ENCODE results near the gene SPDL1.
"Not testable (repeated sequence)": the region's sequence is repeated elsewhere in the genome, so short reads cannot be mapped to it uniquely, and the experiment has no call there.

SPDL1 gene

DNA sequence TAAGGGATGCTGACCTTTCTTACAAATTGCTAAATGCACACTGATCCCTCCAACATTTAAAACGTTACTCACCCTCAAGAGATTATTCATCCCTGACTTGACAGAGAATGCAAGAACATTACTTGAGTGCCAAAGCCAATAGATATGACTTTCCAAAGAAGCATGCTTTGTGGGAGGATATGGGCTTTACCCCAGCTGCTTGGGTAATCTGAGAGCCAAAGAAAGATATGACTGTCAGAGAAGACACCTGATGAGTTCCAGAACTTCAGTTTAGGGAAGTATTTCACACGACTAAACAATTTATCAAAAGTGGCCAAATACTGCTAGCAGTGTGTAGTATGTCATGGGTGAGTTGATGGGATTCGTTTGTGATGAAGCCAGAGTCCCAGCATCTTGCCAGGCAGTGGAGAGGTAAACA is 7.4 kb upstream of the SPDL1 start:
- no peak for DNase-seq

DNA sequence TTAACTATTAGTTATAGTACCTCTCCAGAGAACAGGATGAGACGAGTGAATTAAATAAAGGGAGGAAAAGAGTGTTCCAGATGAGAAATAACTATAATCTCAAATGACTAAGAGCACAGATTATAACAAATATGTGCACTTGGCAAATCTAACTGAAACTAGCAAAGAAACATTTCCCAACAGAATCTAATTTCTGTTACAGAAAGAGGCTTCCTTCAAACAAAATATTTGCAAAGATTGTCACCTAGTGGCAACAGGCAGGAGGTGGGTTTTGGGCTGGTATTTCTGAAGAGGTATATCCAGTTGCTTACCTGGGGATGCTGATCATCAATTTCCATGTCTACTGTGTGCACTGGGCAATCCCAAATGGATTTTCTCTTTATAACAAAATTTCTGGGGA is 5.6 kb upstream of the SPDL1 start:
- DNase-seq, result no peak

- no peak for DNase-seq
These were observed 2.6 kb upstream of the SPDL1 start for GRCh38 chr5:169580964-169581363.

GRCh38 chr5:169581580-169582227 is 1.9 kb upstream of the SPDL1 start:
- DNase-seq, result peak; percentile 21

DNA sequence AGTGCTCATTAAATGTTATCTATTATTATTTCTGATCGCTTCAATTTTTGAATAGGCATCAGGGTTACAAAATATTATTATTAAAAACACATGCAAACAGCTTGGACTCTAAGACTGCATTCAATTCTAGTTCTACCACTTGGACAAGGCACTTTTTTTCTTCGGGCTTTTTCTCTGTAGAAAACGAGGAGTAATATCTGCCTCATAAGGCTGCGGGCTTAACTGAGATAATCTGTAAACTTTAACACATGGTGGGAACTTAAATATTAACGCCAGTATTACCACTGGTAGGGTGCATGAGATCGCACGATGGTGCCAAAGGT is 511 bp upstream of the SPDL1 start:
- DNase-seq, result no peak

DNA sequence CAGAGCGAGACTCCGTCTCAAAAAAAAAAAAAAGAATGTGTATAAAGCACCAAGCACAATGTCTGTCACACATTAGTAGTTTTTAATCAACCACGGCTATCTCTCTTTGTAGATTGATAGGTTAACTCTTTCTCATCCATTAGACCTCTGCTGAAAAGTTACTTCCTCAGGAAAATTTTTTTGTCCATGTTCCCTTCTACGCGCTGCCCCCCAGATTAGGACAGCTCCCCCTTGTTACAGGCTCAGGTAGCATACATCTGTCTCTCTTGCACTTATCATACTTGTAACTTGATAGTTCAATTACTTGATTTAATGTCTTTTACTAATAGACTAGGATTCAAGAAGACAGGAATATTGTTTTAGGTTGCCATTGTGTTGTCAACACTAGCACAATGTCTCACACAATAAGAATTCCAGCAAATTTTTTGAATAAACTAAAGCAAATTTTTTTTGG is 1.5 kb downstream of the SPDL1 start:
- no peak for DNase-seq

- DNase-seq, result no peak
These were observed 7.0 kb downstream of the SPDL1 start for GRCh38 chr5:169590602-169591001.

DNA sequence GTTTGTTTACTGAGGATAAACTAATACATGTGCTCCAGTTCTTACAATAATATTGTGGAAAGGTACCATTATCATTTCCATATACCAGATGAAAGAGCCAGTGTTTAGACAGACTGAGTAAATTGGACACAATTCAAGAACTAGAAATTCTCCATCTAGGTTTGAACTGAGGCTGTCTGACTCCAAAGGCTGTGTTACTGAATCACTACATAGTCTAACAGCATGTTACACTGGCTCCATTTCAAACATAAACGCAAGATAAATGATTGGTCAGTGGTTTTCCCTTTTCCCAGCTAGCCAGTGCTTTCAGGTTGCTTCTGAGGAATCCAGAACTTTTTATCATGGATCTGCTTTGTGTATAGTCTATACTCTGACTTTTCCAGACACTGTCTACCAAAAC is 8.1 kb downstream of the SPDL1 start:
- no peak for DNase-seq

- DNase-seq, result no peak
These were observed 9.5 kb downstream of the SPDL1 start for GRCh38 chr5:169592937-169593650.

DNA sequence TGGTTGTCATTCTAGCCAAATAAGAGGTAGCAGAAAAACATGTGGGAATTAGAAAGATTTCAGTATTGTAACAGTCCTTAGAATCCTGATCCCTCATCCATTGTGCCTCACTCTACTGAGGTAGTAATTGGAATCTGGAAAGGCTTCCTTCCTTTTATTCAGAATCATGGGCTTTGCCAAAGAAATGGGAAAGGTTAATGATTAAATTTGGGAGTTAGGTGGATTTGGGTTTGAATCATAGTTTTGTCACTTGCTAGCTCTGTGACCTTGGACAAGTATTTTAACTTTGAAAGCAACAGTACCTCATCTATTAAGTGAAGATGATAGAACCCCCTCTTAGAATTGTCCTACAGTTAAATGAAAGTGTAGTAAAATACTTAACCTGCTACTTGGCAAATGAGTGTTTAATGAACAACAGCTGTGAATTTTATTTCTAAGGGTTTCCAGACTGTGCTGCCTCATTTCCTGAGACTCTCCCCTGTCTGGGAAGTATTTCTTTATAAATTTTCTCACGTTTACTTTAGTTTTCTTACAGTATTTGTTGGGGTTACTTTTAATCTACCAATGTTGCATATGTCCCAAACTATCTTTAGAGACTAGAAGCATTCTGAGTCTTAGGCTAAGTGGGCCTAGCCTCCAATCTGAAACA is 11.7 kb downstream of the SPDL1 start:
- DNase-seq, result no peak

- DNase-seq, result no peak
These were observed 15.9 kb downstream of the SPDL1 start for GRCh38 chr5:169599451-169599850.

- no peak for DNase-seq
These were observed 19.0 kb downstream of the SPDL1 start for GRCh38 chr5:169602535-169602934.

DNA sequence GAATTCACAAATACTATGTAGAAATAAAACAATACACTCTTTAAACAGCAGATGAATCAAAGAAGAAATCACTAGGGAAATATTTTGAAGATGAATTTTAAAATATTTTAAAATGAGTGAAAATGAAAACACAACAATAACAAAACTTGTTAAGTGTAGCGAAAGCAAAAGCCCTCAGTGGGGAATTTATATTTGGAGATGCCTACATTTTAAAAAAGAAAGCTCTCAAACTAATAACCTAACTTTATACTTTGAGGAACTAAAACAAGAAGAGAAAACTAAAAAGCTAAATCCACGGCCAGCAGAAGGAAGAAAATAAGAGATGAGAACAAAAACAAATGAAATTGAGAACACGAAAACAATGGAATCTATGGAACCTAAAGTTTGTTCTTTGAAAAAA is 22.7 kb downstream of the SPDL1 start:
- no peak for DNase-seq

- DNase-seq, result no peak
These were observed 24.3 kb downstream of the SPDL1 start for GRCh38 chr5:169607882-169608281.

GRCh38 chr5:169609716-169610115 is 26.1 kb downstream of the SPDL1 start:
- no peak for DNase-seq

DNA sequence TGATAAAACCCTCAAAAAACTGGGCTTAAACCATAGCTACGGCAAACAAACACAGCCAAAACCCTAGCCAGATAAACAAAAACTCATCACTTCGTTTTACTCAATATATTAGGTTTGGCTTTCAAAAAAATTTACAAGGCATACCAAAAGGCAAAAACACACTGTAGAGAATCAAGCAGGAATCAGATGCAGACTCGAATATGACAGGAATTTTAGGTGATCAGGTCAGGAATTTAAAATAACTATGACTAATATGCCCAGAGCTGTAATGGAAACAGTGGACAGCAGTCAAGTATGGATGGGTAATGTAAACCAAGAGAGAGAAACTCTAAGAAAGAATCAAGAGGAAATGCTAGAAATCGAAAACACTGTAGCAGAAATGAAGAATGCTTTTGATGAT is 27.0 kb downstream of the SPDL1 start:
- DNase-seq, result no peak

DNA sequence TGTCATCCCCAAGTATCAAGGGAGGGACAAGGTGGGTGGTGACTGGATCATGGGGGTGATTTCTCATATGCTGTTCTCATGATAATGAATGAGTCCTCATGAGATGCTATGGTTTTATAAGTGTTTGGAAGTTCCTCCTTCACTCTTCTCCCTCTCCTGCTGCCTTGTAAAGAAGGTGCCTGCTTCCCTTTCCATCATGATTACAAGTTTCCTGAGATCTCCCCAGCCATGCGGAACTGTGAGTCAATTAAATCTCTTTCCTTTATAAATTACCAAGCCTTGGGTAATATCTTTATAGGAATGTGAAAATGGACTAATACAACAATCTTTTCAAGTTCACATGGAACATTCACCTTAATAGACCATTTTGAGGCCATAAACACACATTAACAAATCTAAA is 32.0 kb downstream of the SPDL1 start:
- DNase-seq, result no peak

DNA sequence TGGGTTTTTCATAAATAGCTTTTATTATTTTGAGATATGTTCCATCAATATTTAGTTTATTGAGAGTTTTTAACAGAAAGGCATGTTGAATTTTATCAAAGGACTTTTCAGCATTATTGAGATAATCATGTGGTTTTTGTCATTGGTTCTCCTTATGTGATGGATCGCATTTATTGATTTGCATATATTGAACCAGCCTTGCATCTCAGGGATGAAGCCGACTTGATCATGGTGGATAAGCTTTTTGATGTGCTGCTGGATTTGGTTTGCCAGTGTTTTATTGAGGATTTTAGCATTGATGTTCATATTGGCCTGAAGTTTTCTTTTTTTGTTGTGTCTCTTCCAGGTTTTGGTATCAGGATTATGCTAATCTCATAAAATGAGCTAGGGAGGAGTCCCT is 40.7 kb downstream of the SPDL1 start:
- DNase-seq, result not testable (repeated sequence)

DNA sequence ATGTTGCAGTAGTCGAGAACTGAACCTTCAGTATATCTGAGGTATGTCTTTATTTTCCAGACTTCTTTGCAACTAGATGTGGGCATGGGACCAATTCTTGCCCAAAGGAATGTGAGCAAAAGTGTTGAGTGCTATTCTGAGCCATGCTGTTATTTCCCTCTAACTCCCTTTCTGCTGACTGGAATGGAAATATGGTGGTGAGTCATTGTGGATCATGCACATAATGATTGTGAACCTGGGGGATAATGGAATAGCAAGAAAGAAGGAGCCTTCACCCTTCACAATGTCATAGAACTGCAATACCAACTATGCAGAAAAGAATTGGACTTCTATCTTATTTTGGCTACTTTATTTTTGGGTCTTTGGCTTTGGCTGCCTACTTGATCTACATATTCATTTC is 43.2 kb downstream of the SPDL1 start:
- DNase-seq, result no peak

GRCh38 chr5:169627551-169627950 is 44.0 kb downstream of the SPDL1 start:
- no peak for DNase-seq

DNA sequence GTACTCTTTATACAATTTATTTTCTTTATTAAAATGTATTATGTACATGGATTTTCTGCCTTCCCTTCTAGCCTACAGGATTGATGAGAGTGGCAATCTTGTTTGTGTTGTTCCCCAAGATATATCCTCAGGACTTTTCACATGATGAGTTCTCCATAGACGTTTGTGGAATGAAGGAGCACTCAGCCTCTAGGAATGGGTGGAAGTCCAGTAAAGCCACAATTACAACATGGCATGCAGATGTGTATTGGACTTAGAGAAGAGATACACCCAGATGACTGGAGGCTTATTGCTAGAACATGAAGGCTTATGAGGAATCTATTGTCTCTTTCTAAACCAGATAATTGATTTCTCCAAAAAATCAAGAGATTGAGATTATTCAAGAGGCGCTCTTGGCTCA is 45.3 kb downstream of the SPDL1 start:
- DNase-seq, result no peak

DNA sequence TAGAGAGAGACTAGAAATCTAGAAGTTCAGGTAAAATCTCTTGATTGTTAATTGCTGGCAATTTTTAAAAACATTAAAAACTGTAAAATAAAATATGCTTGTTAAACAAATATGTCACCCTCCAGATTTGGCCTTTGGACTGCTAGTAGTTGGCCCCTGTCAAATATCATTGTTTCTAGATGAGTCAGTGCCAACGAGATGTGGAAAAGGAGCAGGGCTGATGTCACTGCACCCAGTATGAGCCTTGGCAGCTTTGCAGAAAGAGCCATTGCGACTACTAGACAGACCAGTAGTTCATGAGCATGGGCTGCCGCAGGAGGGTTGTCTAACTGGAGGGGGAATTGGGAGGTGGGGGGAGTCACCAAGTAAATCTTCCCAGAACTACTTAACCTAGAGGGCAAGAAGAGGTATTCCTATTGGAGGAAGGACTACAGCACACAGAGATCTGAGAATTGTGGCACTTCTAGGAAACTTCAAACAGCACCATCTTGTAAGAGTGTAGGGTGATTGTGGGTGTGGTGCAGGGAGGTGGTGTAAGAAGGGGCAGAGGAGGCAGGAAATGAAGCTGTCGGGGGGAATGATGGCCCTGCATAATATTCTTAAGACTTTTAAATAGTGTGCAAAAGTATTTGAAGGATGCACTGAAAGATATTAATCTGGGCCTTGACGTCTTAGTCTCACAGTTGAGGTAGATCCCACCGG is 46.4 kb downstream of the SPDL1 start:
- no peak for DNase-seq

DNA sequence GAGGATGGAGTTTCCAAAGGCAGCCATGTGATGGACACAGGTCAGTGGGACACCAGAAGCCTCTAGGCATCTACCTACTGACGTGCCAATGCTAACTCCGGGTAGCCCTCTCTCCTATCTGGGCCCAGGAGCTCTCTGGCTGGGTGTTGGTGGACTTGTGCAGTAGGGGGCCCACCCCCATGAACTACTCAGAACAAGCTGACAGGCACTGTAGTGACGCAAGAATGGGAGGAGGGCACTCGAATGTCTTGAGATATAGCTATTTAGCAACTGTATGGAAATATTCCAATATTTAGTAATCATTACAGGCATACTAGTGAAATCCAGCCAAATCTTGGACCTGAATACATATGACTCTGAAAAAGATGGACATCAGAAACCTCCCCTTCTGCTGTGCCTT is 47.8 kb downstream of the SPDL1 start:
- DNase-seq, result no peak

DNA sequence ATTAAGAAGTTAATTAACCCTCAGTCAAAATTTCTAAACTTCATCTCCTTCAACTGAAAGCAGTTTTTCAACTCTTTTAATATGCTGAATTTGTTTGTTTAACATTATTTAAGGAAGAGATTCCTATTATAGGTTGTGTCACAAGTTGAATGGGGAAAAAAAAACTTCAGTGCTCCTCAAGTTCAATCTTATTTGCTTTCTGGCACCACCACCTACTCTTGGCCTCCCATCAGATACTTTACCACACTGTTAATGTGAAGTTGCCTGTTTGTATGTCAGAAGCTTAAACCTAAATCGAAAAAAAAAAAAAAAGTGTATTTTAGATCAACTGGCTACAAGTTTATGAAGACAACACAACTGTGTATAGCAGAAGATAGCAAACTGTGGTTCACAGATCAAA is 49.4 kb downstream of the SPDL1 start:
- no peak for DNase-seq
